CD4-positive, alpha-beta T cell treated with Interleukin-4 for 4 hours (primary cell): ENCODE data around the gene PARVG.

ENCODE experiments used
- DNase-seq: peaks from one replicate; pipeline ENCODE4 v3.0.0-alpha.2; 2020

The PARVG gene

DNA sequence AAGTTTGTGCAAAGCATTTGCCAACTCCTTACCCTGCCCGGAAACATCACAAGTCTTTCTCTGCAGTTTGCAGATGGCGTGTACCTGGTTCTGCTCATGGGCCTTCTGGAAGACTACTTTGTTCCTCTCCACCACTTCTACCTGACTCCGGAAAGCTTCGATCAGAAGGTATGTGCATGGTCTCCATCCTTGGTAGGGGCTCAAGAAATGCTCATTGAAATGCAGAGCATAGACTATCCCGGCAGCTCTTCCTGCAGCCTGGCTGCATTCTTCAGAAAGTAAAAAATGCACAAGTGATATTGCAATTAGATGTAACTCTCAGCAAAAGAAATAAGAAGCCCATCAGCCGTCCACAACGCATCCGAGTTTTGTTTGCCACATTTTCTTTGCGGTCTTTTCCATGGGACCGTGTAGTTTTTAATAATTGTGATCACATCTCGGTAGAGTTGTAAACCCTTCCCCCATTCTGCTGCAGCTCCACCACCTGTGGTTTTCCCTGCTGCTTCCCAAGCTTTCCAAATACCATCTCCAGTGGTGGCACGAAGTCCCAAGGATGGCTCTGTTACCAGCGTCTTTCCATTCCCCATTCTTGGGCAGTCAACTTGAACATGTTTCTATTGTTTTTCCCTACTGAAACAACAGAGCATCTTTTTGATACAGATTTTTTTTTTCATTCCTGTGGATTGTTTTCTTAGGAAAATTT is 22.7 kb upstream of the PARVG start:
- DNase-seq: no peak

DNA sequence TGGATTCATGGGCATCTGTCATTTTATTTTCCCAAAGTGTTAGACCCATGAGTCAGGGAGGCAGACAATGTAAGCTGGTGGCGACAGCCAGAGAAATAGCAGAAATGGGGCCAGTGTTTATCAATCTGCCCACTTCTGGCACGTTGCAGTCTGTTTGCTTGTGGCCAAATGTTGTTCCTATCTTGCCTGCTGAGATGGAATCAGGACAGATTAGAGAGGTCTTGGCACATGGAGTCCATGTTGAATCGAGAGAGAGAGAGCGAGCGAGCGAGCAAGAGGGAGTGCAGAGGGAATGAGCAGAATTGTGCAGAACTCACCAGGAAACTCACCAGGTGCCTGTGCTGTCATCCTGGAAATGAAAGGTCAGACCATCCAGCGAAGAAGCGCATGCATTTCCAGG is 21.9 kb upstream of the PARVG start:
- no peak for DNase-seq

- DNase-seq: no peak
Observed at GRCh38 chr22:44159221-44159620, 21.5 kb upstream of the PARVG start.

- DNase-seq: no peak
Observed at GRCh38 chr22:44159811-44160210, 20.9 kb upstream of the PARVG start.

- no peak for DNase-seq
Observed at GRCh38 chr22:44160421-44160820, 20.3 kb upstream of the PARVG start.

- no peak for DNase-seq
Observed at GRCh38 chr22:44161673-44162072, 19.1 kb upstream of the PARVG start.

DNA sequence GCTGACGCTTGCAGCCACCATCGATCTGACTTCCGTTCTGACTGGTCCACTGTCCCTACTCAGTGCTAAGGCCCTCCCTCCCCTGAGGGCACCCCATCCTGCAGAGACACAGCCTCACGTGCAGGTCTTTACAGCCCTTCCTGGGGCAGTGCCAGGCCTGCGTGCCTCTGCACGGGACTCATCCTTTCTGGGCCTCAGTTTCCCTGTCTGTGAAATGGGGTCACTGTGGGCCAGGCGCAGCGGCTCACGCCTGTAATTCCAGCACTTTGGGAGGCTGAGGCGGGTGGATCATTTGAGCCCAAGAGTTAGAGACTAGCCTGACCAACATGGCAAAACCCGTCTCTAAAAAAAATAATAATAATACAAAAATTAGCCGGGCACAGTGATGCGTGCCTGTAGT is 17.8 kb upstream of the PARVG start:
- DNase-seq: no peak

- no peak for DNase-seq
Observed at GRCh38 chr22:44163536-44163935, 17.2 kb upstream of the PARVG start.

- no peak for DNase-seq
Observed at GRCh38 chr22:44164031-44164430, 16.7 kb upstream of the PARVG start.

- DNase-seq: no peak
Observed at GRCh38 chr22:44165286-44165874, 15.3 kb upstream of the PARVG start.

DNA sequence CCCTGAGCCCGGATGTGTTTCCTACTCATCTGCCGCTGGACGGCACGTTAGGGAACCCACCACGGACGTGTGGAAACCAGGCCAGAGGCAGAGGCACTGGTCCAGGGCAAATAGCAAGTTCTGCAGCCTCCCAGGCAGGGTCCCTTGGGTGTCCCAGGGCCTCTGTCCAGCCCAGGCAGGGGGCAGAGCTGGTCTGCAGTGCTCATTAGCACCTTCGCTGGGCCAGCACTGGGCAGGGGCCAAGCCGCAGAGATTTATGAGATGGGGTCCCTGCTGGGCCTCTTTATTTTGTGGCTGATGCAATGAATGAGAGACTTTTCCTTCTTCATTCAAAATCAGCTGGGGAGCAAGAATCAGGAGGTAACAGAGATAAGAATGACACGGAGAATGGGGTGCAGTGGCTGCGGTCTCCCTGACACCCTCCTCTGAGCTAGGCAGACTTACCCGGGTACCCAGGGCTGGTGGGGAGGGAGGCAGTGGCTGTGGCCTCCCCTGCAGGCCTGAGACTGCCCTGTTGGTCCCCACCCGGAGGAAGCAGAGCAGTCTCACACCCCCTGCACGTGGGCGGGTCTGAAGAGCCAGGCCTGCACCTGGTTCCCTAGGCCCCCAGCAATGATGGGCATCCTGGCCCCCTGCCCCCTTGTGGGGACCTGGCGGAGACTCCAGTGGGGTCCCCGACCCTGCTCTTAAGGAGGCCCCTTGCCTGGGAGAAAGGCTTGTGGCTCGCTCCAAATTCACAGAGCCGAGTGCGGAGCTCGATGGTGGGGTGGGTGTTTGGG is 14.0 kb upstream of the PARVG start:
- no peak for DNase-seq

GRCh38 chr22:44167501-44167900 is 13.2 kb upstream of the PARVG start:
- no peak for DNase-seq

DNA sequence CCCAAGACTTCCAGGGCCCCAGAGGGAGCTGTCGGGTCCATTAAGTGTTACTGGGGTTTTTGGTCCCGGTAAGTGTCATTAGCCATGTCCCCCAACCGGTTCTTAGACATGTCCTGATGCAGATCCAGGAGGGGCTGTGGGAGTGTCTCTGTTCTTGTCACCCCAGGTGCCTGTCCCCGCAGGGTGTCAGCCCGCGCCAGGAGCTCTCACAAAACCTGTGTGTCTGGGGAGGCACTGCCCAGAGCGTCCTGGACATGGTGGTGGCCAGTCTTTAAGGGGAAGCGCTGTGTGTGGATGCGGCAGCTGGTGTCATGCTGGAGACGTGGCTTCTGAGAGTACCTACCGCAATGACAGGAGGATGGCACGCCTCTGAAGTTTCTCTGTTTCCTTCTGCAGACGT is 12.5 kb upstream of the PARVG start:
- DNase-seq: no peak

- no peak for DNase-seq
Observed at GRCh38 chr22:44170470-44170869, 10.3 kb upstream of the PARVG start.

GRCh38 chr22:44171561-44171960 is 9.2 kb upstream of the PARVG start:
- no peak for DNase-seq

DNA sequence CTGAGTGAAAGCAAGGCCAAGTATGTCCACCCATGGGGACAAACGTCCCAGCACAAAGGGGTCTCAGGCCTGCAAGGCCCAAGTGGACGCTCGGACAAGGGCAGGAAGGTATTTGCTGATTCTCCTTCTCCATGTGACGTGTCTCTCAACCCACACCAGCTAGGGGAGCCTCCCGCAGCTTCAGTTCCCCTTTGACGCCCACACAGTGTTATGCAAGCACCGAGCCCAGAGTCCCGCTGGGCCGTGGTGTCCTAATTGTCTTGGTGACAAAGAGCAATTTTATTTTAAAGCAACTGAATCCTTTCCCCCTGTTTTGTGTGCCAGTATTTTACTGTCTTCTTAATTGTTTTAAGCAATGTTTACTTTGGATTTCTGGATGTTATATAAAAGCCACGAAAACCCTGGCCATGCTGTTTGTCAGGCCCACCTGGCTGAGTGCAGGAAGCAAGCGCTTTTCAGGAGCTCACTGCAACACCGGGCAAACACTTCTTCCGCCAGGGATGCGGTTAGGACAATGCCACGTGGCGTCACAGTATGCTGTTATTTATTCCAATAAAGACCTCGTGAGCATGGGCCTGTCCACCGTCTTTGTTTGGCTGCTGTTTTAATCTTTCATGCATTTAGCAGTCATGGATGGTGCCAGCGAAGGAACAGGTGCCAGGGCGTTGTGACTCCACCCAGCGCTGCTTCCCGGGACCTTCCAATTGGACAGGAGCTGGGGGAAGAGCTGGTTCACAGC is 8.2 kb upstream of the PARVG start:
- DNase-seq: peak; percentile 27

DNA sequence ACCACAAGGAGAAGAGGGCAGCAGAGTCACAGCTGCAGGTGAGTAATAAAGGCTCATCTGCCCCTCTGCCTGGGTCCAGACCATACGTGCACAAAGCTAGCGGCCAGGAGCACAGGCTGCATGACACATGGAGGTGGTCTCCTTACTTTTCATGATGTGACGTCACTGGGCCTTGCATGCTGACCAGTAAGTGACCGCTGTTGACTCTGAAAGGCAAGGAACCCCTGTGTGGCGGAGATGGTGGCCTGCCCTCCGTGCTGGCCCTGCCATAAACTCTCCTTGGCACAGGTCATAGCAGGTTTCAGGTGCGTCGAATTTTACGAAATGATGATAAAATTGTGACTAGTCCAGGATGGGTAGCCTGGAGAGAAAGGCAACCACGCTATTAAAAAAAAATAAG is 7.6 kb upstream of the PARVG start:
- DNase-seq: no peak

DNA sequence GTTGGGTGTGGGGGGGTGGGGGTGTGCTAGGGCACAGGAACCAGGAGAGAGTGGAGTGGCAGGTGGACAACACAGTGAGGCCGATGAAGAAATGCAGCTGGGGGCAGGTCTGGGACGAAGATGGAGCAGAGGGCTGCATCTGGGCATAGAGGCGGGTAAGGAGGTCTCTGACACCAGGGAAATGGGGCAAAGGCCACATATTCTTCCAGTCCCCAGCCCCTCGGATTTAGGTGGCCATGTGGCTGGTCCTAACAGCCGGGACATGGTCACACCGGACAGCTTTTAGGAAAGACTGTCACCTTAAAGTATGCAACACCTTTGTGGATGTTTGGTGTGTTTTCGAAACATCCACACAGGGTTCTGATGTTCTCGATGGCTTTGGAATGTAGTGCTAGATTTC is 5.0 kb upstream of the PARVG start:
- no peak for DNase-seq

GRCh38 chr22:44179196-44179988 is 1.3 kb upstream of the PARVG start:
- DNase-seq: no peak

DNA sequence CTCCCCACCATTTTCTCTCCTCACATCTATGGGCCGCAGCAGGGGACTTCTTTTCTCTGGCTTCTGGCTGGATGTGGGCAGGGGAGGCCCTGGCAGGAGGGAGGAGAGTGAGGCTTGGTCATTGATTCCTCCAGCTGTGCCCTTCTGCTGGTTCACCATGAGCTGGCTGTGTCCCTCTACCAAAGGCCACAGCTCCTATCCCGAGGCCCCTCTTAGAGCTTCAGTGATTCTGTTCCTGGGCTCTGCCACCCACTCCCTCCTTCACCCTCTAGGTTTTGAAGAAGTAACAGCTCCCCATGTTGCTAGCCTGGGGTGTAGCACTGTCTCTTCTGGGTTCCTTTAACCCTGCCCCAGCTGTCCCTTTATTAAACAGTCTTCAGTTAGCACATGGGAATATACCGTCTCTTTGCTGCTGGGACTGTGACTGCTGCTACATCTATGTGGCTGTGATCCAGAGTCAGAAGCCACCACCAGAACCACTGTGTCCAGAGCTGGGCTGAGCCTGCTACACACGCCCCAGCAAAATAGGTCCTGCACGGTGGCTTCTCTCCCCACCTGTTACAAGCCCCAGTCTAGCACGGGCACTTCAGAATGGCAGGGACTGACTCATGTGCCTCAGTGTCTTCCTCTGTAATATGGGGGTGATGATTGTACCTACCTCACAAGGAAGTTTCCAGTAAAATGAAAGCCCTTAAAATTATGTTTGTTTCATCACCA is 578 bp upstream of the PARVG start:
- peak; percentile 9 for DNase-seq

DNA sequence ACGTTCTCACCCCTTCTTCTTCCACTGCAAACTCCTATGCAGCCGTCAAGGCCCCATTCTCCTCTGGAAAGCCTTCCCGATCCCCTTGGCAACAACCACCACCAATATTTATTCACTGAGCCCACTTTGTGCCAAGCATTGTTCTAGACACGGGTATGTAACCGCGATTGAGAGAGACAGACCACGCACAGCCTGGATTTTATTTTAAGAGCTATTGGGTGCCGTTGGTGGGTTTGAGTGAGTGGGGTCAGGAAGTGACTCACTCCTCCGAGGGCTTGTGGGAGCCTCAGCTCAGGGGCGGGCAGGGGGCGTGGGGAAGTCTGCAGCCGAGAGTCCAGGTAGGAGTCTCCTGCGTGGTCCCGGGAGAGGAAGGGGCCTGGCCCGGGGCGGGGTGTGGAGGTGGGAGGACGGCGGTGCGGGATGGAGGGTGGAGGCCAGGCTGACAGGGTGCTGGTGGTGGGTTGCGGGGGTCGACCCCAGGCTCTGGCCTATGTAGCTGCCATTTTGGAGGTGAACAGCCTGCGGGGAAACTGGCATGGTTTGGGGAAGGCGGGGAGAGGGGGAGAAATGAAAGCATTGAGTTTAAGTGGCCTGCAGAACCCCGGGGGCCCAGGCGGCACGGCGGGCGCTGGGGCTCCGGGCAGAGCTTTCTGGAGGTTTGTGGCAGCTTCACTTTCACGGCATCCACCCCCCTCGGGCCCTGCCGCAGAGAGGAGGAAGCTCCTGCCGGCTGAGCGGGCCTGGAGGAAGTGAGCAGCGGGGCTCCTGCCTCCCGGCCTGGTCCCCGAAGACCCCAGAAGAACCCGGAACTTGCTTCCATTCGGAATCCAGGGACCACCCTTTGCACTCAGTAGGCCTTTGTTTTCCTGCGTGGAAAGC is 547 bp downstream of the PARVG start:
- DNase-seq: peak; percentile 69
